HEK293 (cell line): ENCODE results near the gene ATP2C1.
A peak's percentile ranks its signal among the peaks of the same experiment; 100 is the strongest.

Experiments used
- BCL11B ChIP-seq: fragments of 450-650 bp; formaldehyde crosslinking; IDR thresholded peaks from 2 replicates; pipeline ENCODE4 v1.5.1; 2016; ENCODE audit warnings: low read depth, missing biosample characterization, missing genetic modification characterization
- CTCF ChIP-seq: fragments of 450-650 bp; formaldehyde crosslinking; IDR thresholded peaks from 2 replicates; pipeline ENCODE4 v1.5.1; 2016; ENCODE audit warnings: missing biosample characterization, missing genetic modification characterization
- HIC1 ChIP-seq: fragments of 450-650 bp; formaldehyde crosslinking; IDR thresholded peaks from 2 replicates; pipeline ENCODE4 v1.5.1; 2016; ENCODE audit warnings: missing biosample characterization, missing genetic modification characterization
- HOXD13 ChIP-seq: sonication (generic); formaldehyde crosslinking; IDR thresholded peaks from 2 replicates; pipeline ENCODE4 v1.8.0; 2022; ENCODE audit warnings: missing genetic modification reagents, borderline replicate concordance
- KLF10 ChIP-seq: fragments of 450-650 bp; IDR thresholded peaks from 2 replicates; pipeline ENCODE4 v1.5.1; 2018; ENCODE audit warnings: missing biosample characterization, mild to moderate bottlenecking, missing genetic modification characterization
- KLF17 ChIP-seq: fragments of 450-650 bp; formaldehyde crosslinking; IDR thresholded peaks from 2 replicates; pipeline ENCODE4 v1.5.1; 2016; ENCODE audit warnings: missing biosample characterization, missing genetic modification characterization
- SETDB1 ChIP-seq: IDR thresholded peaks from one replicate; pipeline ENCODE4 v1.6.1; 2017; ENCODE audit warnings: mild to moderate bottlenecking, low read length, moderate library complexity, mixed read lengths; ENCODE audit not compliant: insufficient read length
- YY1 ChIP-seq: fragments of 450-650 bp; formaldehyde crosslinking; IDR thresholded peaks from 2 replicates; pipeline ENCODE4 v1.5.1; 2018; ENCODE audit warnings: missing biosample characterization, missing genetic modification characterization
- ZBTB17 ChIP-seq: fragments of 450-650 bp; formaldehyde crosslinking; IDR thresholded peaks from 2 replicates; pipeline ENCODE4 v1.5.1; 2016; ENCODE audit warnings: missing biosample characterization, missing genetic modification characterization
- ZNF132 ChIP-seq: fragments of 450-650 bp; formaldehyde crosslinking; IDR thresholded peaks from 2 replicates; pipeline ENCODE4 v1.5.1; 2017; ENCODE audit warnings: missing biosample characterization, missing genetic modification characterization, borderline replicate concordance
- ZNF175 ChIP-seq: fragments of 450-650 bp; formaldehyde crosslinking; IDR thresholded peaks from 2 replicates; pipeline ENCODE4 v1.5.1; 2016; ENCODE audit warnings: missing biosample characterization, missing genetic modification characterization
- ZNF324 ChIP-seq: fragments of 450-650 bp; formaldehyde crosslinking; IDR thresholded peaks from 2 replicates; pipeline ENCODE4 v1.5.1; 2016; ENCODE audit warnings: missing biosample characterization, missing genetic modification characterization
- ZNF513 ChIP-seq: fragments of 450-650 bp; IDR thresholded peaks from 2 replicates; pipeline ENCODE4 v1.5.1; 2018; ENCODE audit warnings: missing biosample characterization, missing genetic modification characterization
- ZNF555 ChIP-seq: fragments of 450-650 bp; formaldehyde crosslinking; conservative IDR thresholded peaks from 2 replicates; pipeline ENCODE4 v1.5.1; 2017; ENCODE audit warnings: missing biosample characterization, mild to moderate bottlenecking, missing genetic modification characterization, inconsistent platforms
- ZNF561 ChIP-seq: fragments of 450-650 bp; IDR thresholded peaks from 2 replicates; pipeline ENCODE4 v1.5.1; 2018; ENCODE audit warnings: missing biosample characterization, missing genetic modification characterization, borderline replicate concordance
- ZNF610 ChIP-seq: fragments of 450-650 bp; formaldehyde crosslinking; IDR thresholded peaks from 2 replicates; pipeline ENCODE4 v1.5.1; 2016; ENCODE audit warnings: missing biosample characterization, missing genetic modification characterization, borderline replicate concordance
- ZNF670 ChIP-seq: fragments of 450-650 bp; formaldehyde crosslinking; IDR thresholded peaks from 2 replicates; pipeline ENCODE4 v1.5.1; 2016; ENCODE audit warnings: missing biosample characterization, missing genetic modification characterization, low read depth
- ZNF76 ChIP-seq: fragments of 450-650 bp; formaldehyde crosslinking; IDR thresholded peaks from 2 replicates; pipeline ENCODE4; 2016; ENCODE audit warnings: low read depth, missing biosample characterization, missing genetic modification characterization, borderline replicate concordance
- ZNF776 ChIP-seq: fragments of 450-650 bp; formaldehyde crosslinking; IDR thresholded peaks from 2 replicates; pipeline ENCODE4 v1.5.0; 2017; ENCODE audit warnings: missing biosample characterization, missing genetic modification characterization, borderline replicate concordance
- ZNF791 ChIP-seq: fragments of 450-650 bp; formaldehyde crosslinking; IDR thresholded peaks from 2 replicates; pipeline ENCODE4 v1.5.1; 2016; ENCODE audit warnings: missing biosample characterization, missing genetic modification characterization
- ZNF792 ChIP-seq: fragments of 450-650 bp; formaldehyde crosslinking; IDR thresholded peaks from 2 replicates; pipeline ENCODE4 v1.5.1; 2016; ENCODE audit warnings: missing biosample characterization, missing genetic modification characterization
- ZNF830 ChIP-seq: fragments of 450-650 bp; IDR thresholded peaks from 2 replicates; pipeline ENCODE4 v1.5.0; 2018; ENCODE audit warnings: missing biosample characterization, missing genetic modification characterization, low read depth, mild to moderate bottlenecking, moderate library complexity
- ZSCAN18 ChIP-seq: fragments of 450-650 bp; formaldehyde crosslinking; IDR thresholded peaks from 2 replicates; pipeline ENCODE4 v1.5.1; 2016; ENCODE audit warnings: missing biosample characterization, missing genetic modification characterization
- TF ChIP-seq, protein P1 (sequence below): fragments of 450-650 bp; formaldehyde crosslinking; IDR thresholded peaks from 2 replicates; pipeline ENCODE4 v1.5.1; 2017; ENCODE audit warnings: missing biosample characterization, missing genetic modification characterization
- TF ChIP-seq, protein P2 (sequence below): IDR thresholded peaks from 2 replicates; pipeline ENCODE4 v1.6.1; 2011; ENCODE audit warnings: mild to moderate bottlenecking, low read depth, low read length, borderline replicate concordance

Gene ATP2C1

DNA sequence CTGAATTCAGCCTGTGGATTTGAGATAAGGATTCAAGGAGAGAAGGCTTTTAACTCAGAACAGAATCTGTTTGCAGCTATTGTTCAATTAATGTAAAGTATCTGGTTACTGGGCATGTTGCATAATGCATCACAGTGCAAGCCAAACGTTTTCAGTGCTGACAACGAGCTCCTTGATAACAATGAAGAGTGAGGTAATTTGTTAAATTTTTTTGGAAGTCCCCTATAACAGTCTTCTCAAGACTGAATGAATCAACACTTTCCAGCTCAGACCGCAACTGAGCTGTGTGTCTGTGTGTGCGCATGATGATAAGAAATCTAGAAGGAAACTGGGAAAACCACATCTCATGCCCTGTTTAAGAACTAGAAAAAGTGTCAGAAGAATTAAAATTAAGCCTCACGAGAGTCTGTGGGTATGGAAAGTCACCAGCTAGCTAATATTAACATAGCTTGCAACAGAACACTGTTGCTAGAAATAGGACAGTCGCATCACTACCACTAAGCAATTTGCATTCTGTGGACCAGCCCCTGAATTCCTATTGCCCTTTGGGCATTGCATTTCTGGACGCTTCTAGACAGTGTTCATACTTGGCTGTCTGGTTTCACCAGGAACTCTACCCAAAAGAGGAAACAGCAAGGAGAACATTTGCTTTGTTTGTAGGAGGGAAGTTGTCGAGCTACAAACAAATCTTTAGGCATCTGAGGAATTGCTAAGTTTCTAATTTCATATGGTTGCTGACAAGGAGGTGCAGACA is 43.7 kb upstream of the ATP2C1 start (continued):
- TF ChIP-seq ZNF513 (tag by site-specific recombination) (no peak), ZNF830 (tag by site-specific recombination) (no peak), ZNF175 (tag by site-specific recombination) (no peak), HIC1 (no peak), BCL11B (tag by site-specific recombination) (no peak), ZNF610 (tag by site-specific recombination) (no peak), YY1 (tag by site-specific recombination) (no peak), ZNF776 (tag by site-specific recombination) (no peak), SETDB1 (no peak), HOXD13 (CRISPR knock-in tag) (no peak), ZNF792 (tag by site-specific recombination) (no peak), ZNF132 (tag by site-specific recombination) (no peak), KLF10 (tag by site-specific recombination) (no peak), KLF17 (tag by site-specific recombination) (no peak), ZNF76 (tag by site-specific recombination) (no peak), ZNF324 (no peak), ZSCAN18 (tag by site-specific recombination) (no peak), ZNF555 (tag by site-specific recombination) (no peak), ZNF561 (tag by site-specific recombination) (no peak; the same call in 1 of the 2 replicates), ZNF791 (tag by site-specific recombination) (no peak), ZNF670 (tag by site-specific recombination) (no peak), ZBTB17 (tag by site-specific recombination) (0 out of 2 replicates have a peak, but pooled peaks have one; percentile 53), CTCF (tag by site-specific recombination) (no peak)
- TF ChIP-seq, protein P1, sequence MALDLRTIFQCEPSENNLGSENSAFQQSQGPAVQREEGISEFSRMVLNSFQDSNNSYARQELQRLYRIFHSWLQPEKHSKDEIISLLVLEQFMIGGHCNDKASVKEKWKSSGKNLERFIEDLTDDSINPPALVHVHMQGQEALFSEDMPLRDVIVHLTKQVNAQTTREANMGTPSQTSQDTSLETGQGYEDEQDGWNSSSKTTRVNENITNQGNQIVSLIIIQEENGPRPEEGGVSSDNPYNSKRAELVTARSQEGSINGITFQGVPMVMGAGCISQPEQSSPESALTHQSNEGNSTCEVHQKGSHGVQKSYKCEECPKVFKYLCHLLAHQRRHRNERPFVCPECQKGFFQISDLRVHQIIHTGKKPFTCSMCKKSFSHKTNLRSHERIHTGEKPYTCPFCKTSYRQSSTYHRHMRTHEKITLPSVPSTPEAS (tag by site-specific recombination): no peak
- TF ChIP-seq, protein P2, sequence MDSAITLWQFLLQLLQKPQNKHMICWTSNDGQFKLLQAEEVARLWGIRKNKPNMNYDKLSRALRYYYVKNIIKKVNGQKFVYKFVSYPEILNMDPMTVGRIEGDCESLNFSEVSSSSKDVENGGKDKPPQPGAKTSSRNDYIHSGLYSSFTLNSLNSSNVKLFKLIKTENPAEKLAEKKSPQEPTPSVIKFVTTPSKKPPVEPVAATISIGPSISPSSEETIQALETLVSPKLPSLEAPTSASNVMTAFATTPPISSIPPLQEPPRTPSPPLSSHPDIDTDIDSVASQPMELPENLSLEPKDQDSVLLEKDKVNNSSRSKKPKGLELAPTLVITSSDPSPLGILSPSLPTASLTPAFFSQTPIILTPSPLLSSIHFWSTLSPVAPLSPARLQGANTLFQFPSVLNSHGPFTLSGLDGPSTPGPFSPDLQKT: no peak
